Astrocyte of the cerebellum (primary cell): Measurements from ENCODE around the gene MAP10.

ENCODE experiments used
- DNase-seq: peaks from one replicate; pipeline ENCODE4 v3.0.0-alpha.2; 2011; ENCODE audit warnings: low read depth
- H3K4me3 ChIP-seq: 2 replicates; pipeline ENCODE4 v1.5.1; 2011; ENCODE audit warnings: mild to moderate bottlenecking, low read depth, low read length, moderate library complexity
- in situ Hi-C: cut with HindIII; loops from 2 replicates; pipeline ENCODE4 v1.10.0; 2017; ENCODE audit warnings: low sequenced_read_pairs
- TF ChIP-seq, protein P1 (sequence below): IDR thresholded peaks from 2 replicates; pipeline ENCODE4 v1.5.1; 2012; ENCODE audit warnings: low read length, low read depth, moderate library complexity, mild to moderate bottlenecking; ENCODE audit errors: missing control alignments

MAP10 gene

DNA sequence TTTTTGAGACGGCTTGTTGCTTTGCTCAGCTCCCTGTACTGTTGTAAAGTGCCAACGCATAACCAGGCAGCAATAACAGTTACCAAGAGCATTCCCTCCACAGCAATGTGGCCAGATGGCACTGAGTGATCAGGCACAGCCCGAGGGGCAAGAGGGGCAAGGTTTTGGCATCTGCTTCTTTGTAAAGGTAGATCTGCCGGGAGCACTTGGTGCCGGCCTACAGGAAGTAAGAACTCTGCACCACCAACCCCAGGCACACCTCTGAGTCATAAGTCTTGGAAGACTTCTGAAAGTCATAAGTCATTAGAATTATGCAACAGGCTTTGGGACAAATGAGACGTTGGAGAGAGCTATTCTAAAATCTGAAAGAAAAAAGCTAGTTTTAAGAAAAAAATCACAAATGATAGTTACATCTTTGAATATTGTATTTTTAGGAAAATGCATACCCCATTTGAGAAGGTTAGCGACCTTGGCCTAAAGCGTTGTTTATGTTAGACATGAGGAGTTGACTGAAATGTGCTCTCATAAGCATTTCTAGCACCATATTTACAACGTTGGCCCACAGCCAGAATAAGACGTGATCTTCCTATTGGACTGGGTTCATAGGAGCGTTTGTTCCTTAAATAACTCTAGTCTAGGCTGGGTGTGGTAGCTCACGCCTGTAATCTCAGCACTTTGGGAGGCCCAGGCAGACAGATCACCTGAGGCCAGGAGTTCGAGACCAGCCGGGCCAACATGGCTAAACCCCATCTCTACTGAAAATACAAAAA is 37.7 kb upstream of the MAP10 start:
- no peak overlapping the region for H3K4me3 ChIP-seq
- TF ChIP-seq, protein P1, sequence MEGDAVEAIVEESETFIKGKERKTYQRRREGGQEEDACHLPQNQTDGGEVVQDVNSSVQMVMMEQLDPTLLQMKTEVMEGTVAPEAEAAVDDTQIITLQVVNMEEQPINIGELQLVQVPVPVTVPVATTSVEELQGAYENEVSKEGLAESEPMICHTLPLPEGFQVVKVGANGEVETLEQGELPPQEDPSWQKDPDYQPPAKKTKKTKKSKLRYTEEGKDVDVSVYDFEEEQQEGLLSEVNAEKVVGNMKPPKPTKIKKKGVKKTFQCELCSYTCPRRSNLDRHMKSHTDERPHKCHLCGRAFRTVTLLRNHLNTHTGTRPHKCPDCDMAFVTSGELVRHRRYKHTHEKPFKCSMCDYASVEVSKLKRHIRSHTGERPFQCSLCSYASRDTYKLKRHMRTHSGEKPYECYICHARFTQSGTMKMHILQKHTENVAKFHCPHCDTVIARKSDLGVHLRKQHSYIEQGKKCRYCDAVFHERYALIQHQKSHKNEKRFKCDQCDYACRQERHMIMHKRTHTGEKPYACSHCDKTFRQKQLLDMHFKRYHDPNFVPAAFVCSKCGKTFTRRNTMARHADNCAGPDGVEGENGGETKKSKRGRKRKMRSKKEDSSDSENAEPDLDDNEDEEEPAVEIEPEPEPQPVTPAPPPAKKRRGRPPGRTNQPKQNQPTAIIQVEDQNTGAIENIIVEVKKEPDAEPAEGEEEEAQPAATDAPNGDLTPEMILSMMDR = no peak
- peak; percentile 54 for DNase-seq
- in situ Hi-C loops = no loop called here

DNA sequence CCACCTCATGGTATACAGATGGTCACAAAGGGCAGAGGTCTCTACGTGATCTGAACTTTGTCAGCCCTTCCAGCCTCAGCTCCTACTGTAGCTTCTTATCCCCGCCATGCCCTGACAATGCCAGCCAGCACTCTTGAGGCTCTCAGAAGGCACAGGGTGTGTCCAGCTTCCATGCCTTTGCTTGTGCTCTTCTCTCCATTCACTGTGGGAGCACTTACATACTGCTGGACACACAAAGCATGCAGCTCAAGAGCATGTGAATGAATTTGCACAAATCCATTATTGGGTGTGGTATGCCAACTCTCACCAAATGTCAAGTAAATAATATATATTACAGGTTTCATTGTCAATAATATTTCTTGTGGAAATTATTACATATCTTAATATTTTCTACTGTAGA is 36.4 kb upstream of the MAP10 start:
- TF ChIP-seq, protein P1 = no peak
- in situ Hi-C loops = no loop called here
- DNase-seq = no peak
- H3K4me3 ChIP-seq = no peak overlapping the region

DNA sequence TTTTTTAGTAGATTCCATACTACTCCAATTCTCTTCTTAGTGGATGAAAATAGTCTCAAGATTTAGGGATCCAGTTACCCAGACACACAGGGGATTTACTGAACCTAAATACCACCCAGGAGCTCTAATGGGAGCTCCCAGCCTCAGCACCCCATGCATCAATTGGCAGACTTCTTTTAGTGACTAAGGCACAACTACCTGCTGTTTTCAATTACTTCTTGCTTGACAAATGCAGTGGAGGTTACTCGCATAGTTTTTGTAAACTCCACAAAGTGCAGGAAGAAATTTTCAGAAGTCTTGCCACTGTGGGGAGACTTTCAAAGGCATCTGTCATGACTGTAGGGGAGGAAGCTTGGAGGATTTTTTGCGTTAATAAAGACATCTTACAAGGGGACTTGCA is 35.5 kb upstream of the MAP10 start:
- no peak for DNase-seq
- TF ChIP-seq, protein P1 = no peak
- no peak overlapping the region for H3K4me3 ChIP-seq
- in situ Hi-C loops = loop anchor here (5.0 kb wide), 1 partner anchor 58 kb away; no protein-coding TSS in a partner anchor

DNA sequence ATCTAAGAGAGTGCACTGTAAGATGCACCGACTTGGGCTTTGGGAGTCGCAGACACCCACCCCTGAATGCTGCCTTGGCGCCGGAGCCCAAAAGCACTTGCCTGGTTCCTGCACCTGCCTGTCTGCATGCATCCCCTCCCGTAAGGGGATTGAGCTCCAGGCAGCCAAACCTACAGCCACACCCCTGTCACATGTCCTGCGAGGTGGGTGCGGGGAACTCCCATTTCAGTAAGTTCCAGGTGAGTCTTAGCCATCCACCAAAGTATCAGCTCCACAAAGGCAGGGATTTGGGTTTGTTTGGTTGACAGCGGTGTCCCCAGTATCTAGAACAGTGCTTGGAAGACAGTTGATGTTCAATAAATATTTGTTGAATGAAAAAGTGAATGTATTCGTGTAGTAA is 31.5 kb upstream of the MAP10 start:
- DNase-seq = no peak
- in situ Hi-C loops = loop anchor here (5.0 kb wide), 1 partner anchor 54 kb away; no protein-coding TSS in a partner anchor
- H3K4me3 ChIP-seq = no peak overlapping the region
- TF ChIP-seq, protein P1 = no peak

DNA sequence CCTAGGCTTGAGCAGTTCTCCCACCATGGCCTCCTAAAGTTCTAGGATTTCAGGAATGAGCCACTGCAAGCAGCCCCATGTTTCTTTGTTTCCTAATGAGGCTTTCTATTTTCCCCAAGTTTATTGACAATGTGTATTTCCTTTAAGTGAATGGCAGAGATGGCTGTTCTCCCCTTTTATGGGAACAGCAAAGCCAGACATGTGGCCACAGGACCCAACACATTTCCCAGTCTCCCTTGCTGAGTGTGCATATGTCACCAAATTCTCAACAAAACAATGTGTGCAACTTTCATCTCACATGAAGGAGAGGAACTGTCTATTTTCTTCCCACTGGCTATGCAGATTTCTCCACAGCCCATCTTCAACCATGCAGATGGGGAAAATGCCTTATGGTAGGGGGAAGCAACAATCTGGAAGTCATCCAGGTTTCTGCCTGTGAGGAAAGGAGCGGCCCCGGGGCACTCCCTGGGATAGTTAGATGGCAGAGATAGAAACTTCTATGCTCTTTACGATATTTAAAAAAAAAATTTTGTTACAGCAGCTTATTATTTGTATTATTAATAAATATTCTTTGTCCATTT is 28.6 kb upstream of the MAP10 start:
- TF ChIP-seq, protein P1 = no peak
- no peak overlapping the region for H3K4me3 ChIP-seq
- no peak for DNase-seq
- in situ Hi-C loops = no loop called here

DNA sequence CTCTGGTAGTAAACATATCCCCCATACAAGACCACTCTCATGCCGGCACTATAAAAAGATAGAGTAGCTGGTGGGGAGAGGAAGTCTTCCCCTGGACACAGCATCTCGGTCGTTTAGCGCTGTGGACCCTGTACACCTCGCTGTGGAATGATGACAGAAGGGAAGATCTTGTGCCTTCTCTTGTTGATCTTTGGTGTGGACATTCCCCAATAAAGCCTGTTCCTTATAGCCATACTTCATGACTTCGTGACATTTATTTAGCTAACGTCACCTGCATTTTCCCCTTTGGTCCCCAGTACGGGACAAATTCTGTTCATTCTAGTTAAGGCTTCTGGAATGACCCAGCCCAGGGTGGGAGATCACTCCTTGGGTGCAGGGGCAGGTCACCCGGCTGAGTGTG is 24.9 kb upstream of the MAP10 start:
- in situ Hi-C loops = no loop called here
- DNase-seq = no peak
- TF ChIP-seq, protein P1 = no peak
- H3K4me3 ChIP-seq = no peak overlapping the region
